HG02642 (cell line): ENCODE results near the gene ZNF26.

Experiments
- ATAC-seq: cut with Tn5 transposase; IDR thresholded peaks from one replicate; pipeline ENCODE4 v1.9.1; 2021; ENCODE audit warnings: mild to moderate bottlenecking; ENCODE audit not compliant: unreplicated experiment, poor library complexity

ZNF26 gene

GRCh38 chr12:133057446-133057845, 71.3 kb downstream of the ZNF26 start:
- ATAC-seq: no peak

GRCh38 chr12:133058203-133059113, 72.3 kb downstream of the ZNF26 start:
- no peak for ATAC-seq

GRCh38 chr12:133061954-133062353, 75.8 kb downstream of the ZNF26 start:
- no peak for ATAC-seq

- ATAC-seq: no peak
Observed at GRCh38 chr12:133063556-133063955, 77.4 kb downstream of the ZNF26 start.

- ATAC-seq: no peak
Observed at GRCh38 chr12:133073836-133074235, 87.7 kb downstream of the ZNF26 start.
